BLaER1 (cell line): ENCODE results near the gene ARHGAP22.
A peak's percentile ranks its signal among the peaks of the same experiment; 100 is the strongest.

Experiments used
- H3K27ac ChIP-seq: shearing (Covaris generic); formaldehyde crosslinking; 2 replicates; pipeline ENCODE4 v1.8.1; 2022
- H3K27me3 ChIP-seq: shearing (Covaris generic); formaldehyde crosslinking; 2 replicates; pipeline ENCODE4 v1.8.1; 2022
- H3K36me3 ChIP-seq: shearing (Covaris generic); formaldehyde crosslinking; 2 replicates; pipeline ENCODE4 v1.8.1; 2022
- H3K4me1 ChIP-seq: shearing (Covaris generic); formaldehyde crosslinking; 2 replicates; pipeline ENCODE4 v1.8.1; 2022
- H3K4me2 ChIP-seq: shearing (Covaris generic); formaldehyde crosslinking; 2 replicates; pipeline ENCODE4 v1.8.1; 2022
- H3K4me3 ChIP-seq: shearing (Covaris generic); formaldehyde crosslinking; 2 replicates; pipeline ENCODE4 v1.8.1; 2022
- H3K9ac ChIP-seq: shearing (Covaris generic); formaldehyde crosslinking; 2 replicates; pipeline ENCODE4 v1.8.1; 2022
- H3K9me3 ChIP-seq: shearing (Covaris generic); formaldehyde crosslinking; 2 replicates; pipeline ENCODE4 v1.8.1; 2022
- H4K20me1 ChIP-seq: shearing (Covaris generic); formaldehyde crosslinking; 2 replicates; pipeline ENCODE4 v1.8.1; 2022
- Cebpa-rat ChIP-seq: shearing (Covaris generic); IDR thresholded peaks from 2 replicates; pipeline ENCODE4 v1.8.1; 2022

The ARHGAP22 gene

DNA sequence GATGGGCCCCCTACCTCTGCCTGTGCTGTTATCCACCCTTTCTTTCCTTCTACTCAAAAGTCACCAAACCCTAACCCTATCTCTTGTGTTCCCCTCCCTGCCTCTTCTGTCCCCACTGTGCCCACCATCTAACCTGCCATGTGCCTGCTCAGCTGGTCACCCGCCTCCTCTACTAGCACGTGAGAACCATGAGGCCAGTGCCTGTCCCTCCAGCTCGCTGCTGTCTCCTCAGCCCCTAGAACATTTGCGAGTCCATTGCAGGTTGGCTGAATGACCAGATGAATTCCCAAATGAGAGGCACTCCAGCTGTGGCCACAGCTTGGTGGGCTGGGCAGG, 129.0 kb downstream of the ARHGAP22 start:
- Histone ChIP-seq H3K27ac (peak overlapping the region; percentile 71), H3K9me3 (peaks cover 7% of the 10 kb centered on the region; the same call in 1 of the 2 replicates), H3K4me3 (peak overlapping the region; percentile 43), H3K36me3 (no peaks in the 10 kb centered on the region), H3K4me1 (peaks cover 65% of the 10 kb centered on the region), H3K9ac (peak overlapping the region; percentile 26; the same call in 1 of the 2 replicates), H3K27me3 (no peaks in the 10 kb centered on the region), H3K4me2 (peak overlapping the region; percentile 94), H4K20me1 (no peaks in the 10 kb centered on the region)
- no peak for TF ChIP-seq Cebpa-rat

DNA sequence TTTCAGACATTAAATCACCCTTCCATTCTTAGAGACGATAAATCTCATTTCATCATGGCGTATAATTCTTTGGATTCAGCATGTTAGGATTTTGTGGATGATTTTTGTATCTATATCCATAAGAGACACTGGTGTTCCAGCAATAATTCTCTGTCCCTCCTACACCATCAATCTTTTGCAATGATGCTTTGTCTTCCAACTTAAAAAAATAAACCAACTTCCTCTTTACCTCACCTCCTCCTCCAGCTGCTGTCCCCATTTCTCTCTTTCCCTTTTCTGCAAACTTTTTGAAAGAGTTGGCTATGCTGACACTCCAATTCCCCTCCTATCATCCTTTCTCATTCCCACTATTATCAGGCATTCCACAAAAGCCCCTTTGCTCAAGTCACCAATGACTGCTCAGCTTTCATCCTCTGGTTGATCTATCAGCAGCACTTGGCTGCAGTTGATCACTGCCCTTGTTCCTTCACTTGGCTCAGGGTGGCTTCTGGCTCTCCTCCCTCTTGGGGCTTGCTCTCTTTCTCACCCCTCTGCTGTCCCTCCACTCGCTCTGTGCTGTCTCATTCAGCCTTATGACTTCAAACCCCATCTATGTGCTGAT, 130.0 kb downstream of the ARHGAP22 start:
- H3K4me2 ChIP-seq = peak overlapping the region; percentile 94

GRCh38 chr10:48473704-48474103, 131.2 kb downstream of the ARHGAP22 start:
- no peak for TF ChIP-seq Cebpa-rat
- H4K20me1 ChIP-seq = no peaks in the 10 kb centered on the region

More for the DNA sequence above, 130.0 kb downstream of the ARHGAP22 start:
- H4K20me1 ChIP-seq = no peaks in the 10 kb centered on the region
- no peak overlapping the region for H3K9ac ChIP-seq
- H3K27me3 ChIP-seq = no peaks in the 10 kb centered on the region
- peaks cover 67% of the 10 kb centered on the region for H3K4me1 ChIP-seq
- peaks cover 7% of the 10 kb centered on the region; the same call in 1 of the 2 replicates for H3K9me3 ChIP-seq
- H3K27ac ChIP-seq = peak overlapping the region; percentile 54
- TF ChIP-seq Cebpa-rat = no peak
- H3K4me3 ChIP-seq = no peak overlapping the region
- H3K36me3 ChIP-seq = no peaks in the 10 kb centered on the region

GRCh38 chr10:48472501-48473069, 132.3 kb downstream of the ARHGAP22 start:
- no peaks in the 10 kb centered on the region for H3K36me3 ChIP-seq
- H3K4me1 ChIP-seq = peaks cover 61% of the 10 kb centered on the region
- no peak overlapping the region for H3K27ac ChIP-seq
- no peak for TF ChIP-seq Cebpa-rat
- H3K4me3 ChIP-seq = no peak overlapping the region
- H3K9me3 ChIP-seq = peaks cover 7% of the 10 kb centered on the region; the same call in 1 of the 2 replicates
- no peaks in the 10 kb centered on the region for H4K20me1 ChIP-seq
- H3K4me2 ChIP-seq = no peak overlapping the region
- no peak overlapping the region for H3K9ac ChIP-seq
- no peaks in the 10 kb centered on the region for H3K27me3 ChIP-seq

More at GRCh38 chr10:48473704-48474103, 131.2 kb downstream of the ARHGAP22 start:
- no peaks in the 10 kb centered on the region for H3K27me3 ChIP-seq
- H3K36me3 ChIP-seq = no peaks in the 10 kb centered on the region
- peaks cover 7% of the 10 kb centered on the region; the same call in 1 of the 2 replicates for H3K9me3 ChIP-seq
- no peak overlapping the region for H3K4me2 ChIP-seq
- no peak overlapping the region for H3K4me3 ChIP-seq
- H3K27ac ChIP-seq = no peak overlapping the region
- peaks cover 68% of the 10 kb centered on the region for H3K4me1 ChIP-seq
- H3K9ac ChIP-seq = no peak overlapping the region

- peak overlapping the region; percentile 65 for H3K27ac ChIP-seq
- no peaks in the 10 kb centered on the region for H3K27me3 ChIP-seq
- no peak overlapping the region for H3K4me3 ChIP-seq
- peaks cover 7% of the 10 kb centered on the region; the same call in 1 of the 2 replicates for H3K9me3 ChIP-seq
- peak overlapping the region; percentile 70 for H3K4me2 ChIP-seq
- peaks cover 47% of the 10 kb centered on the region for H3K4me1 ChIP-seq
- no peaks in the 10 kb centered on the region for H3K36me3 ChIP-seq
- no peaks in the 10 kb centered on the region for H4K20me1 ChIP-seq
- no peak overlapping the region for H3K9ac ChIP-seq
- no peak for TF ChIP-seq Cebpa-rat
Observed at GRCh38 chr10:48470893-48471805, 133.7 kb downstream of the ARHGAP22 start.

GRCh38 chr10:48470115-48470892, 134.6 kb downstream of the ARHGAP22 start:
- Histone ChIP-seq H3K9ac (no peak overlapping the region), H3K27me3 (no peaks in the 10 kb centered on the region), H3K9me3 (peaks cover 7% of the 10 kb centered on the region; the same call in 1 of the 2 replicates), H3K36me3 (no peaks in the 10 kb centered on the region), H3K4me2 (peak overlapping the region; percentile 70), H3K27ac (peak overlapping the region; percentile 65), H3K4me3 (no peak overlapping the region), H3K4me1 (peaks cover 39% of the 10 kb centered on the region), H4K20me1 (no peaks in the 10 kb centered on the region)
- no peak for TF ChIP-seq Cebpa-rat

GRCh38 chr10:48469516-48470020, 135.3 kb downstream of the ARHGAP22 start:
- H3K4me3 ChIP-seq = no peak overlapping the region
- H3K27ac ChIP-seq = peak overlapping the region; percentile 65; the same call in 1 of the 2 replicates
- H4K20me1 ChIP-seq = no peaks in the 10 kb centered on the region
- TF ChIP-seq Cebpa-rat = no peak
- peak overlapping the region; percentile 70 for H3K4me2 ChIP-seq
- H3K9me3 ChIP-seq = peaks cover 7% of the 10 kb centered on the region; the same call in 1 of the 2 replicates
- H3K36me3 ChIP-seq = no peaks in the 10 kb centered on the region
- H3K4me1 ChIP-seq = peaks cover 31% of the 10 kb centered on the region
- H3K27me3 ChIP-seq = no peaks in the 10 kb centered on the region
- 0 out of 2 replicates have a peak overlapping the region, but pooled peaks have one; percentile 40 for H3K9ac ChIP-seq

DNA sequence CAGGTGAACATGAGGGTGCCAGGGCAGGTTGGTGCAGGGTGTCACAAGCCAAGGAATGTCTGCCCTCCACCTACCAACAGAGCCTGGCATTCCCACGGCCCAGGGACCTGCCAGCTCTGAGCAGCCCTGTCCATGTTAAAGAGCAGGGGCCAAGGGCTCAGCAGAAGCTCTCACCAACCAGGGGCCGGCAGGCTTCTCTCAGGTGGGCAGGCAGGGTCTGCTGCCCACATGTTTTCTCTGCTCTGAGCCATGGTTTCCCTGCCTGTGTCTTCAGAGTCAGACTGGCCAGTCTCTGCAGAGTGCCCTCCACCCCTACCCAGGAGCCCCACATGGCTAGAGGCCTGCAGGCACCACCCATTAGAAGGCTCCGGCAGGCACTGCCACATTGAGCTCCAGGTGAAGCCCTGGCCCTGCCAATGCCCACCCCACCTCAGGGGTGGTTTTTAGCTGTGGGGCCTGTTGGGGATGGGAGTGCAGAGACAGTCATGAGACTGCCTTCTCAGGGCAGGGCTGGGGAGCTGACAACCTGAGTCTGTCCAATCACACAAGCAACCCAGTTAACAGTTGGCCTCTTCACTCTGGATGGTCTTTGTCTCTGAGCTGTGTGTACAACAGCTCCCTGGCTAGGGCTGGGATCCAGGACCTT, 135.9 kb downstream of the ARHGAP22 start:
- Histone ChIP-seq H3K9me3 (peaks cover 7% of the 10 kb centered on the region; the same call in 1 of the 2 replicates), H3K36me3 (no peaks in the 10 kb centered on the region), H3K27me3 (no peaks in the 10 kb centered on the region), H3K9ac (0 out of 2 replicates have a peak overlapping the region, but pooled peaks have one; percentile 40), H3K27ac (peak overlapping the region; percentile 65; the same call in 1 of the 2 replicates), H3K4me1 (peaks cover 27% of the 10 kb centered on the region), H4K20me1 (no peaks in the 10 kb centered on the region), H3K4me3 (no peak overlapping the region), H3K4me2 (peak overlapping the region; percentile 70)
- no peak for TF ChIP-seq Cebpa-rat
